IPS DF 19.7 (cell line): ENCODE data around the gene TBL1X.
"Not testable (repeated sequence)": the region's sequence is repeated elsewhere in the genome, so short reads cannot be mapped to it uniquely, and the experiment has no call there.

Source experiments
- DNase-seq: peaks from one replicate; pipeline ENCODE4 v3.0.0-alpha.2; 2013; ENCODE audit warnings: low read depth, low spot score

TBL1X gene

GRCh38 chrX:9459186-9459748 lies 5.6 kb upstream of the TBL1X start:
- no peak for DNase-seq

DNA sequence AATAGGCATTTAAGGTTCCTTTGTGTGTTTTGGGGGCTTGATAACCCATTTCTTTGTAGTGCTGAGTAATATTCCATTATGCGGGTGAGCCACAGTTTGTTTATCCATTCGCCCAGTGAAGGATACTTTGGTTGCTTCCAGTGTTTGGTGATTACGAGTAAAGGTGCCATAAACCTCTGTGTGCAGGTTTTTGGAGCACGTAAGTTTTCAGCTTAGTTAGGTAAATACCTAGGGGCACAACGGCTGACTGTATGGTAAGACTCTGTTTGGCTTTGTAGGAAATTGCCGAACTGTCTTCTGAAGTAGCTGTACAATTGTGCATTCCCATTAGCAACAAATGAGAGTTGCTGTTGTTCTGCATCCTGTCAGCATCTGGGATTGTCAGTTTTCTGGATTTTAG lies 3.8 kb upstream of the TBL1X start:
- DNase-seq = no peak

DNA sequence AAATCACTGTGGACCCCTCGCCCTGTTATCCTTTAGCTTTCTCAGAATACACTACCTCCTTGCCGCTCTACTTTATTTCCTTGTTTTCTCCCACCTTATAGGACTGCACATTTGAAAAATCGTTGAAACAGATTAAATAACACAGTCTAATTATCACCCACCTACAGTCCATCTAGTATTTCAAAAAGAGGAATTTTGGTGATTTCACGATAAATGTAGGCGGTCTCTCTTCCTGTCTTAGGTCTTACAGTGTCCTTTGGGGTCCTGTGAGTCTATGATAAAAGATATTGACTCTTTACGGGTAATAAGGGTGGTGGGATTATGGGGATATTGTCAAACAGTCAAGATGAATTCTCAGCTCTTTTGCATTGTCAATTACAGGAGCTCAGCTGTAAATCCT lies 2.4 kb upstream of the TBL1X start:
- DNase-seq = no peak

DNA sequence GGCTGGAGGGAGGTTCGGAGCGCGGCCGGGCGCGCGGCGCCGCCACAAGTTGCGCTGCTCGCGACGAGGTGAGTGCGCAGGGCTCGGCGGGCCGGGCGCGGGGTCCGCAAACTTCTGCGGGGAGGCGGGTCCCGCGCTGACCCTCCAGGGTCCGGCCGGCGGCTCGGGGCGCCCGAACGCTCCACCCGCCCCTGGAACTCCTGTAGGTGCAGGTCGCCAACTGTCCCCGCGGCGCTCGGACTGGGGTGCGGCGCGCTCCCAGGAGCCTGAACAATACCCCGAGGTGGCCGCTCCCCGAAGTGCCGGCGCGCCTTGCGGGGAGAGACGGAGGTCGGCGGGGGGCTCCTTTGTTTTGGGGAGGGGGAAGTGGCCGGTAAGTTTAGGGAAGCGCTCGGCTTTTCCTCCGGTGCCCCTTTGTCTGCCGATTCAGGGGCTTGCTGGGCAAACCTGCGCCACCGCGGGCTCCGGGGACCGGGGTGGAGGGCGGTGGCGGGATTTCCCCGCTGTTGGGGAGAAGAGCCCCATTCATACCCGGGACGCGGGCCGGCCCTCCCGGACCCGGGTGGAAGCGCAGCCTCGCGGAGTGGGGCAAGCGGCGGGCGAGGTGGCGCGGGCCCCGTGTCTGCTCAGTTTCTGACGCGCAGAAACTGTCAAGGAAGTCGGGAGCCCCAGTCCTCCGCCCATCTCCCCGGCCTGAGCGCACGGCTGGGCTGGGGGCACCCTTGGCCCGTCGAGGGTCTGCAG lies 694 bp downstream of the TBL1X start:
- no peak for DNase-seq

- no peak for DNase-seq
These were observed 1.3 kb downstream of the TBL1X start for GRCh38 chrX:9466124-9466495.

- no peak for DNase-seq
These were observed 1.9 kb downstream of the TBL1X start for GRCh38 chrX:9466736-9467135.

DNA sequence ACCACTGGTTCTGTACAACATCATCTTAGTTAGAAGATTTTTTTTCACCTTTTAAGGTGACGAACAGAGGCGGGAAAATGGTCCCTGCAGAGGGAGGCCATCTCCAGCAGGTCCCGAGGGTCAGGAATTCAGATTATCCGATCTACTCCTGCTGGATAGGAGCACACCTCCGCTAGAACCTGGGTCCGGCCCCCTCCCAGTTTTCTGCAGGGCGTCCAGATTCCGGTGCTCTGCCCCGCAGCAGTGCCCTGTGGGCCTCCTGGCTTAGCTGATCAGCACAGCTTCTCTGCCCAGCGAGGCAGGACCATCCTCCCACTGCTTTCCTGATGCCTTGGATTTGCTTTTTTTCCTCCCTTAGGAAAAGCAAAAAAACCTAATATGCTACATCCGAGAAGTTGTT lies 2.3 kb downstream of the TBL1X start:
- no peak for DNase-seq

GRCh38 chrX:9467751-9468150 lies 2.9 kb downstream of the TBL1X start:
- DNase-seq = no peak

GRCh38 chrX:9471571-9471985 lies 6.7 kb downstream of the TBL1X start:
- no peak for DNase-seq

GRCh38 chrX:9473708-9474107 lies 8.8 kb downstream of the TBL1X start:
- DNase-seq = no peak

- not testable (repeated sequence) for DNase-seq
These were observed 10.6 kb downstream of the TBL1X start for GRCh38 chrX:9475417-9475816.

GRCh38 chrX:9475984-9476383 lies 11.1 kb downstream of the TBL1X start:
- no peak for DNase-seq

- DNase-seq = no peak
These were observed 12.1 kb downstream of the TBL1X start for GRCh38 chrX:9476810-9477575.

- no peak for DNase-seq
These were observed 17.6 kb downstream of the TBL1X start for GRCh38 chrX:9482408-9482807.

GRCh38 chrX:9482837-9483236 lies 18.0 kb downstream of the TBL1X start:
- no peak for DNase-seq

GRCh38 chrX:9483376-9483775 lies 18.5 kb downstream of the TBL1X start:
- no peak for DNase-seq

- DNase-seq = no peak
These were observed 22.0 kb downstream of the TBL1X start for GRCh38 chrX:9486786-9487387.

DNA sequence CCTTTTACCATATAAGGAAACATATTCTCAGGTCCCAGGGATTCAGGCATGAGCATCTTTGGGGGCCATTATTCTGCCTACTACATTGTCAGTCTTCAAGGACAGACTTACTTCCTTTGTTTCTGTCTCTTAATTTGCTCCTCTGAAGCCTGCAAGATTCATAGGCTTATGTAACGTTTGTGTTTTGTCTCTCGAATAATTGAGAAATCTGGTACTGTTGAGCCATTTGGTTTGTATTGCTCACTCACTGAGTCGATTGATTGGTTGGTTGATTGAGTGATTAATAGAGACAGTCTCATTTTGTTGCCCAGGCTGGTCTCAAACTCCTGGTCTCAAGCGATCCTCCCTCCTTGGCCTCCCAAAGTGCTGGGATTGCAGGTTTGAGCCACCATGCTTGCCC lies 23.7 kb downstream of the TBL1X start:
- DNase-seq = no peak

GRCh38 chrX:9489234-9489633 lies 24.4 kb downstream of the TBL1X start:
- no peak for DNase-seq

- DNase-seq = no peak
These were observed 28.0 kb downstream of the TBL1X start for GRCh38 chrX:9492901-9493300.

- DNase-seq = no peak
These were observed 29.1 kb downstream of the TBL1X start for GRCh38 chrX:9493936-9494335.

DNA sequence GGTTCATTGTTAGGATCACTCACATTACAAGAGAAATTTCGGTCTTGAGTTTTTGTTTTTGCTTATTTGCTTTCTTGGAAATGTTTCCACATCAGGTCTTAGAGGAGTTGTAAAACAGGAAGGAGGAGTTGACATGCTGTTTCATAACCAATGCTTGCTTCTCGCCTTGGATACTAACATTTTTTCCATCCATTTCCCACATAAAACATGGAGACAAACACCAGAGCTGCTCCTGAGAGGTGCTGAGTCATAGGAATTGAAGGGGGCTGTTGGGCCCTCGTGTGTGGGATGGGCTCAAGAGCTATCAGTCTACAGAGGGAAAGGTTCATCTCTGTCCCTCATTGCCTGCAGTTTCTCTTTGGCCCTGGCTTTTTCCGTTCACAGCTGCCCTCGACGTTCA lies 29.9 kb downstream of the TBL1X start:
- no peak for DNase-seq

DNA sequence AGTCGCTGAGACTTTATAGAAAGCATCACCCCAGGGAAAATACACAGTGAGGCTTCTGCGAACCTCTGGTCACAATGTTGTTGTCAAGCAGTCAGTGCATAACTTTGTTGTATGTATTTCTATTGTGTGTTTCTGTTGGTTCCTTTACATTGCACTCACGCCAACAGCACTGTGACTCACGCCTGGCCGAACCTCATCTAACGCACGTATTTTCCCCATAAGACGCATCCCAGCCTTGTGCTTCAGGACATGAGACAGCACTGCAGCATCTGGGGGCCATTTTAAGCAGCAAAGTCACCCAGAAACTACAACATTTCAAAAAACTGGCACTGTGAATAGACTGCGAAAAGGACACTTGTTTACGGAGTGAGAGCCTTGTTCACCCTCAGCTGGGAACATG lies 30.6 kb downstream of the TBL1X start:
- DNase-seq = no peak
